ENCODE measurements around the gene AMPD3.

- TF ChIP-seq, protein P1, sequence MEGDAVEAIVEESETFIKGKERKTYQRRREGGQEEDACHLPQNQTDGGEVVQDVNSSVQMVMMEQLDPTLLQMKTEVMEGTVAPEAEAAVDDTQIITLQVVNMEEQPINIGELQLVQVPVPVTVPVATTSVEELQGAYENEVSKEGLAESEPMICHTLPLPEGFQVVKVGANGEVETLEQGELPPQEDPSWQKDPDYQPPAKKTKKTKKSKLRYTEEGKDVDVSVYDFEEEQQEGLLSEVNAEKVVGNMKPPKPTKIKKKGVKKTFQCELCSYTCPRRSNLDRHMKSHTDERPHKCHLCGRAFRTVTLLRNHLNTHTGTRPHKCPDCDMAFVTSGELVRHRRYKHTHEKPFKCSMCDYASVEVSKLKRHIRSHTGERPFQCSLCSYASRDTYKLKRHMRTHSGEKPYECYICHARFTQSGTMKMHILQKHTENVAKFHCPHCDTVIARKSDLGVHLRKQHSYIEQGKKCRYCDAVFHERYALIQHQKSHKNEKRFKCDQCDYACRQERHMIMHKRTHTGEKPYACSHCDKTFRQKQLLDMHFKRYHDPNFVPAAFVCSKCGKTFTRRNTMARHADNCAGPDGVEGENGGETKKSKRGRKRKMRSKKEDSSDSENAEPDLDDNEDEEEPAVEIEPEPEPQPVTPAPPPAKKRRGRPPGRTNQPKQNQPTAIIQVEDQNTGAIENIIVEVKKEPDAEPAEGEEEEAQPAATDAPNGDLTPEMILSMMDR (IDR thresholded peaks at IDR 0.05; ENCODE audit: low read length): no peak
- TF ChIP-seq EZH2 (optimal IDR thresholded peaks at IDR 0.05; ENCODE audit: low read depth, low read length) (no peak), EZH2phosphoT487 (IDR thresholded peaks at IDR 0.05; ENCODE audit: low read length) (no peak)
Measured at GRCh38 chr11:10515418-10515817, 60.4 kb downstream of the AMPD3 start.

Measured in MM.1S (cell line).